H54 (cell line): ENCODE results near the gene PCBP4.
A peak's percentile ranks its signal among the peaks of the same experiment; 100 is the strongest.

Source experiments
- DNase-seq: peaks from one replicate; pipeline ENCODE4 v3.0.0; 2011; ENCODE audit warnings: low spot score, mixed read lengths; ENCODE audit not compliant: insufficient read length
- FAIRE-seq: peaks from 3 replicates; lab custom pipeline; 2011; peaks lifted over from hg19 to GRCh38; lab: Jason Lieb, UNC
- POLR2A ChIP-seq: IDR thresholded peaks from 2 replicates; pipeline ENCODE4 v1.6.1; 2011; ENCODE audit warnings: low read depth, mild to moderate bottlenecking, low read length

PCBP4 gene

DNA sequence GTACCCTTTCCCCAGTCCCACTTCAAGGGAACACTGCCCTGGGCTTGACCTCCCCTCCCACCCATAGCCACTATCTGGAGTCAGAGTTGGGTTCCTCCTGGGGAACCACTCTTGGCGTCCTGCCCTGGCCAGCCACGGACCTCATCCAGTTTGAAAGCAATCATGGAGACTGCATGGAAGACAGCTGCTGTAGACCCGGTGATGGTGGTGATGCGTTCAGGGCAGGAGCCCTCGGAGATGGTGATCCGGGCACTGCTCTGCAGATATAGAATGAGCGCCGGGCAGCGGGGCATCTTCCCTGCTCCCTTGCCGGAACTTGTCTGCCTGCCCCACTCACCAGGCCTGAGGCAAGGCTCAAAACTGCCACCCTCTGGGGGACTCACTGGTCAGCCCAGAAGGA, 6.9 kb downstream of the PCBP4 start:
- FAIRE-seq: no peak
- DNase-seq: no peak
- TF ChIP-seq POLR2A: no peak

- TF ChIP-seq POLR2A: no peak
- DNase-seq: no peak
- FAIRE-seq: no peak
These were observed 7.6 kb downstream of the PCBP4 start for GRCh38 chr3:51959651-51960050.

DNA sequence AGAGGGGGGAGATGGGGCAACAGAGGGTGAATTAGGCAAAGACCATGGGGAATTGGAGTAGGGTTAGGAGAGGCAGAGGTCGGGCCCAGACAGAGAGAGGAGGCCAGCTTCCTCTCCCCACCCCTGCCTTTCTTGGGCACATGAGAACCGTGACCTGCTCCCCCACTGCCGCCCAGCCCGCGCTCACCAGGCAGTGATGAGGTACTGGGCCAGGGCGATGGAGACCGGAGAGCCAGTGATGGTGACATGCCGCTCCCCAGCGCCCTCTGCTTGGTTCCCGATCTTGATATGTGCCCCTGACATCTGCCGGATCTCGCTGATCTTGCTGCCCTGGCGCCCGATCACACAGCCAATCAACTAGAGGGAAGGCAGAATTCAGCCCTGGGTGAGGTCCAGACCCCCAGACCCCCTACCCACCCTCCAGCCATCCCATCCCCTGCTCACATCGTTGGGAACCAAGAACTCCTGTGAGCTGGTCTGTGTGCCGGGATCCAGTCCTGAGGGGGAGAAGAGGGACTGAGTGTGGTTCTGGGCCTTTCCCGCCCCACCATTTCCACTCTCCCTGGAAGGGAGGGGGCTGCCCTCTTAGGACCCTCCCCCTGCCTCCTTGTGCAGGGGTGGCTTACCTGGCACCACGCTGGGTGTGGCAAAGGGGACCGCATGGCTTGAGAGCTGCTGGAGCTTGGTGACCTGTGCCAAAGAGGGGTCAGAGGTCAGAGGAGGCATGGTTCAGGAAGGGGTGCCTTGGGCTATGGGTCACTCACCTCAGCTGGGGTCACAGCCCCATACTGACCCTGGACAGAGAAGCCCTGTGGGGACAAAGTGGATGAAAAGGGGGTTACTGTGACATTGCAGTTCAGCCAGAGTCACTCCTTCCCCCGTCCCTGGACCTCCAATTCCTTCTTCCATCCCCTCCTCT, 8.4 kb downstream of the PCBP4 start:
- no peak for FAIRE-seq
- no peak for TF ChIP-seq POLR2A

DNA sequence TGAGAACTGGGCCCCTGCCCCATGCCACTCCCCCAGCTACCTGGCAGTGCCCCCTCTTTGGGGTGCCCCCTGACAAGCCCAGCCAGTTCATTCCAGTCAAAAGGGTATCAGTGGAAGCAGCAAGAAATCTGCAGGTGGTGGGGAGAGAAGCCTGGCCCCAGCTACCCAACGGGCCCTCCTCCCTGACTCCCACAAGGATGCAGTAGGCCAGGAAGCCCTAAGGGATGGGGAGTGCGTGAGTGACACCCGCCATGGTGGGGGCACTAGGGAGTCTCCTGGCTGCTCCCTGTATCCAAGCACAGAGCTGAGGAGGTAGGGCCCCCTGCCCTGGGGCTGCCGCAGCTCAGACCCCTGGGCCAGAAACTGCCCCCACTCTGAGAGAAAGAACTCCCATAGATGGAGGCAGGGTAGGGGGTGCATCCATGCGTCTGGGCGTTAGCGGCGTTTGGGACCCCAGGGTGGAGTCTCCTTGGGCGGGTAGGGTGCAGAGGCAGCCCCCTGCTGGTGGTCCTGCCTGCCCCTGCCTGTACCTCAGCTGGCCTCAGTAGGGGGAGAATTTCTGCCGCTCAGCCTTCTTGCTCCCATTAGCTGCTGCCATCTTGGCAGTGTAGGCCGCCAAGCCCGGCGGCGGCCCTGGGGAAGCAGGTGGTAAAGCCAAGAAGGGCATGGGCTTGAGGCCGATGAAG, 9.6 kb downstream of the PCBP4 start:
- FAIRE-seq: no peak
- no peak for DNase-seq
- TF ChIP-seq POLR2A: no peak

More for the DNA sequence above, 8.4 kb downstream of the PCBP4 start:
- no peak for DNase-seq

- TF ChIP-seq POLR2A: no peak
- FAIRE-seq (no peak), DNase-seq (no peak)
These were observed 11.1 kb downstream of the PCBP4 start for GRCh38 chr3:51955893-51956770.

- FAIRE-seq: no peak
- no peak for TF ChIP-seq POLR2A
These were observed 11.9 kb downstream of the PCBP4 start, which contains the start of gene GPR62 for GRCh38 chr3:51955175-51955892. Gene GPR62 (plus strand): TSS chr3:51955381. CDS start chr3:51955653, 272 bp downstream.

GRCh38 chr3:51954713-51955112, 12.5 kb downstream of the PCBP4 start:
- DNase-seq: no peak
- no peak for FAIRE-seq
- no peak for TF ChIP-seq POLR2A

More at GRCh38 chr3:51955175-51955892, 11.9 kb downstream of the PCBP4 start, which contains the start of gene GPR62:
- peak; percentile 44 for DNase-seq

DNA sequence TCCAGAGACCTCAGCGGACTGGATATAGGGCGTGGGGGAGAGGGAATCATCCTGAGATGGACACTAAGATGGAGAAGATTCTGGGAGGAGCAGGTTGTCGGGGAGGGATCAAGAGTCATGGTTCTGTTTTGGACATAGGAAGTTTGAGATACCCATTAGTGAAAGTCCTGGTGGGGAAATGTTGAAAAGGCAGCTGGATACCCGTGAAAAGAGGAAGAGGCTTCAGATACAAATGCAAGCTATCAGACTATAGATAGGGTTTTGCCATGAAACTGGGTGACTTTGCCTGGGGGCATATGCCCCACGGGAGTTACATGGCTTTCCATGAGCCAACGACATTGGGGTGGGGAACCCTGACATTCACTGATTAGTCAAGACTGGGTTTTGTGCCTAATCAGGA, 13.1 kb downstream of the PCBP4 start:
- FAIRE-seq: no peak
- no peak for TF ChIP-seq POLR2A
- DNase-seq: no peak

- FAIRE-seq (no peak), DNase-seq (peak; percentile 70)
- TF ChIP-seq POLR2A: no peak
These were observed 13.8 kb downstream of the PCBP4 start for GRCh38 chr3:51953445-51953844.

- DNase-seq (no peak), FAIRE-seq (no peak)
- TF ChIP-seq POLR2A: no peak
These were observed 16.4 kb downstream of the PCBP4 start for GRCh38 chr3:51950899-51951298.

DNA sequence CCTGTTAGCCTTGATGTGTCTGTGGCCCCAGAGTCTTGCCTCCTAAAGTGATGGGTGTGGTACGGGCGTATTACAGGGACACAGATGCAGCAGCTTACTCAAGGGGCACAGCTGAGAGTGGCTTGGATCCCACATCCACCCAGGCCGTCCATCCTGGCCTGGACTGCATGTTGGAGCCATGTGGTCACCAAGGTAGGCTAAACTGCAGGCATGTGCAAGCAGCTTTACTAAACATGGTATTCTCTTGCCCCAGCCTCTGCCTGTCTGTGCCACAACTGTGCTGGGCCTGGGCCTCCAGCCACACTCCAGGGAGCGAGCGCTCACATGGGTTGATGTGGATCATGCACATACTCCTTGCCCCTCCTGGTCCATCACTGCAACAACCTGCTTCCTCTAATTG, 18.1 kb downstream of the PCBP4 start:
- no peak for TF ChIP-seq POLR2A
- no peak for FAIRE-seq
- no peak for DNase-seq

DNA sequence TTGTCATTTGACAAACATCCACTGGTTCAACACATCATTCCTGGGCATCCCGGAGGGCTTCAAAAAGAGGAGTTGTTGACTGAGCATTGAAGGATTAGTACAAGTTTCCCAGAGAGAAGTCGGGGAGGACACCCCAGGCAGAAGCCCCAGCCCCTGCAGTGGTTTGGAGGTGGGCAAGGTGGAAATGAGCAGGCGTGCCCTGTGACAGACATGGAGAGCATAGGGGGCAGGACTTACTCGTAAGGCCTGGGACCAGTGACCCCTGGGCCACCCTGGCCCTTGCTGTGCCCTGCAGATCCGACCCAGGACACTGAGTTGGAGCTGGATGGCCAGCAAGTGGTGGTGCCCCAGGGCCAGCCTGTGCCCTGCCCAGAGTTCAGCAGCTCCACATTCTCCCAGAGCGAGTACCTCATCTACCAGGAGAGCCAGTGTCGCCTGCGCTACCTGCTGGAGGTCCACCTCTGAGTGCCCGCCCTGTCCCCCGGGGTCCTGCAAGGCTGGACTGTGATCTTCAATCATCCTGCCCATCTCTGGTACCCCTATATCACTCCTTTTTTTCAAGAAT, 19.2 kb downstream of the PCBP4 start:
- DNase-seq (no peak), FAIRE-seq (no peak)
- no peak for TF ChIP-seq POLR2A
